ENCODE data around the gene OCEL1.

DNA sequence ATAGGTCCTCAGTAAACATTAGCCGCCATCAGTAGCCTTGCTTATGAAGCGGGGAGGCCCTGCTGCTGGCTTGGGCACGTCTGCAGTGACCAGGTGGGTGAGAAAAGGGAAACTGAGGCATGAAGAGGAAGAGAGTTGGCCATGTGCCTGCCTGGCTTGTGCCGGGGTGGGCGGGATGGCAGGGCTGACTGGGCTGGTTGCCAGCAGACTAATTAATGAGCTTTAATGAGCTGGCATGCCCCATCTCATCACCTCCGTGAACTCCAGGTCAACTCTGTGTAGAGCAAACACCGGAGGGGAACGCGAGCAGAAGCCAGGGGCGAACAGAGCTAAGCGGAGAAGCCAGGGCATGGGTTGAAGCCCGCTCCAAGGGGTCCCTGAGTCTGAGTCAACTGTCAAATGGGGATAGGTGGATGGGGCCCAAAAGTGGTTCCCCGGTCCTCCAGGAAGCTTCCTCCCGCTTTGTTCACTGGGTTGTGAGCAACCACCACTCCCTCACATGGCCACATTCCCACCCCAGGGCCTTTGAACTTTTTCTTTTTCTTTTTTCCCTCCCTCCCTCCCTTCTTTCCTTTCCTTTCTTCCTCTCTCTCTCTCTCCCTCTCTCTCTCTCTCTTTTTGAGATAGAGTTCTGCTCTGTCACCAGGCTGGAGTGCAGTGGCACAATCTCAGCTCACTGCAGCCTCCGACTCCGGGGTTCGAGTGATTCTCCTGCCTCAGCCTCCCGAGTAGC lies 11.0 kb downstream of the OCEL1 start:
- TF ChIP-seq, protein P1, sequence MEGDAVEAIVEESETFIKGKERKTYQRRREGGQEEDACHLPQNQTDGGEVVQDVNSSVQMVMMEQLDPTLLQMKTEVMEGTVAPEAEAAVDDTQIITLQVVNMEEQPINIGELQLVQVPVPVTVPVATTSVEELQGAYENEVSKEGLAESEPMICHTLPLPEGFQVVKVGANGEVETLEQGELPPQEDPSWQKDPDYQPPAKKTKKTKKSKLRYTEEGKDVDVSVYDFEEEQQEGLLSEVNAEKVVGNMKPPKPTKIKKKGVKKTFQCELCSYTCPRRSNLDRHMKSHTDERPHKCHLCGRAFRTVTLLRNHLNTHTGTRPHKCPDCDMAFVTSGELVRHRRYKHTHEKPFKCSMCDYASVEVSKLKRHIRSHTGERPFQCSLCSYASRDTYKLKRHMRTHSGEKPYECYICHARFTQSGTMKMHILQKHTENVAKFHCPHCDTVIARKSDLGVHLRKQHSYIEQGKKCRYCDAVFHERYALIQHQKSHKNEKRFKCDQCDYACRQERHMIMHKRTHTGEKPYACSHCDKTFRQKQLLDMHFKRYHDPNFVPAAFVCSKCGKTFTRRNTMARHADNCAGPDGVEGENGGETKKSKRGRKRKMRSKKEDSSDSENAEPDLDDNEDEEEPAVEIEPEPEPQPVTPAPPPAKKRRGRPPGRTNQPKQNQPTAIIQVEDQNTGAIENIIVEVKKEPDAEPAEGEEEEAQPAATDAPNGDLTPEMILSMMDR (IDR thresholded peaks at IDR 0.05) = no peak
- TF ChIP-seq POLR2A (IDR thresholded peaks at IDR 0.05) = no peak

Measured in lower leg skin (tissue), 3 donors.